OCI-LY7 (cell line): Measurements from ENCODE around the gene CISD2.

Experiments used
- CTCF ChIP-seq: fragments of 200-600 bp; sonication (generic); conservative IDR thresholded peaks from 2 replicates; pipeline ENCODE4 v1.5.1; 2014; ENCODE audit warnings: mild to moderate bottlenecking, antibody characterized with exemption, low read length, moderate library complexity, mixed read lengths
- EZH2phosphoT487 ChIP-seq: fragments of 200-600 bp; sonication (generic); IDR thresholded peaks from 2 replicates; pipeline ENCODE4 v1.6.1; 2018; ENCODE audit warnings: low read depth, borderline replicate concordance, mild to moderate bottlenecking, mixed run types, antibody characterized with exemption, low read length, moderate library complexity, mixed read lengths

- TF ChIP-seq CTCF (no peak), EZH2phosphoT487 (no peak)
These were observed 39.0 kb upstream of the CISD2 start for GRCh38 chr4:102829803-102830202.
